Measurements from ENCODE around the gene GP5. TPM values are rescaled to one million over a fixed set of nuclear protein-coding genes. Genes with fewer than 3 reads are reported as not detected.

The GP5 gene
- total RNA-seq, 1 donor from 2014 or later = not detected

DNA sequence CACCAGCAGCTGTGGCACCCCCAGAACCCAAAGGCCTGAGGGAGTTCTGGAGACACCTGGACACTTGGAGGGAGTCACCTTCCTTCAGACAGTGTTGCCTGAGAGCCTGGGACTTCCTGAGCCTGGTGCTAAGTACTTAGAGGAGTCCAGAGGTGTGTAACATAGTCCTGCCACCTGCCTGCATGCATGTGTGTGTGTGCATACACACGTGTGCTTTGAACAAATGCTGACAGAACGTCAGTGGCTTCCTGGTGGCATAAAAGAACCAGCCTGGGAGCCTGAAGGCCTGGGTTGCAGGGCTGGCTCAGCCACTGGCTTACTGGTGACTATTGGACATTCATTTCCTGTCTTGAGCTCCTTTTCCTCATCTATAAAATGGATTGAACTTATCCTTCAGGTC lies 44.8 kb downstream of the GP5 start:
- Mint-ChIP-seq H3K9me3 (ENCODE audit: low read depth) (no peaks in the 10 kb centered on the region), H3K36me3 (ENCODE audit: low read depth) (no peaks in the 10 kb centered on the region), H3K27me3 (ENCODE audit: low read depth) (peaks cover 18% of the 10 kb centered on the region), H3K27ac (ENCODE audit: unreplicated experiment) (no peak overlapping the region), H3K4me1 (ENCODE audit: low read depth) (peaks cover 2% of the 10 kb centered on the region), H3K4me3 (ENCODE audit: unreplicated experiment) (no peak overlapping the region)
- TF ChIP-seq, protein P1, sequence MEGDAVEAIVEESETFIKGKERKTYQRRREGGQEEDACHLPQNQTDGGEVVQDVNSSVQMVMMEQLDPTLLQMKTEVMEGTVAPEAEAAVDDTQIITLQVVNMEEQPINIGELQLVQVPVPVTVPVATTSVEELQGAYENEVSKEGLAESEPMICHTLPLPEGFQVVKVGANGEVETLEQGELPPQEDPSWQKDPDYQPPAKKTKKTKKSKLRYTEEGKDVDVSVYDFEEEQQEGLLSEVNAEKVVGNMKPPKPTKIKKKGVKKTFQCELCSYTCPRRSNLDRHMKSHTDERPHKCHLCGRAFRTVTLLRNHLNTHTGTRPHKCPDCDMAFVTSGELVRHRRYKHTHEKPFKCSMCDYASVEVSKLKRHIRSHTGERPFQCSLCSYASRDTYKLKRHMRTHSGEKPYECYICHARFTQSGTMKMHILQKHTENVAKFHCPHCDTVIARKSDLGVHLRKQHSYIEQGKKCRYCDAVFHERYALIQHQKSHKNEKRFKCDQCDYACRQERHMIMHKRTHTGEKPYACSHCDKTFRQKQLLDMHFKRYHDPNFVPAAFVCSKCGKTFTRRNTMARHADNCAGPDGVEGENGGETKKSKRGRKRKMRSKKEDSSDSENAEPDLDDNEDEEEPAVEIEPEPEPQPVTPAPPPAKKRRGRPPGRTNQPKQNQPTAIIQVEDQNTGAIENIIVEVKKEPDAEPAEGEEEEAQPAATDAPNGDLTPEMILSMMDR (IDR thresholded peaks at IDR 0.05) = no peak
- DNase-seq (ENCODE audit: low spot score) = no peak

DNA sequence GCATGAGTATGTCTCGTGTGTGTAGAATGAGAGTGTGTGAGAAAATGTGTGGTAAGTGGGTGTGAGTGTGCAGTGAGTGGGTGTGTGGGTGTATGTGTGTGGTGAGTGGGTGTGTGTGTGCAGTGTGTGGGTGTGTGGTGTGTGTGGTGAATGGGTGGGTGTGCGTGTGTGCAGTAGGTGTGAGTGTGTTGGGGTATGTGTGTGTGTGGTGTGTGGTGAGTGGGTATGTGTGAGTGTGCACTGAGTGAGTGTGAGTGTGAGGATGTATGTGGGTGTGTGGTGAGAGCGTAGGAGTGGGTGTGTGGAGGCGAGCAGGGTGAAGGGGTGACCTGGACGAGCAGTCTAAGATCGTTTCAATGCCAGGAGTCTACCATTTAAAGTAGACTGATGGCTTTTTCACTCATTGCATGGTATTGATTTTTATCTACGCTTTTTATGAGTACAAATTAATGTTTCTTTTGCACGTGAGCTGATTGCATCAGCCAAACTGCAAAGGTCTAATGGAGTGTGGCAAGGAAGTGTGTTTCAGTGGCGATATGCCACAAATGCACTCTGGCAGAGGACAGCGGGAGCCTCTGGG lies 46.3 kb downstream of the GP5 start:
- Mint-ChIP-seq H3K4me1 (ENCODE audit: low read depth) (peaks cover 2% of the 10 kb centered on the region), H3K27ac (ENCODE audit: unreplicated experiment) (no peak overlapping the region), H3K27me3 (ENCODE audit: low read depth) (peaks cover 12% of the 10 kb centered on the region), H3K4me3 (ENCODE audit: unreplicated experiment) (no peak overlapping the region), H3K9me3 (ENCODE audit: low read depth) (no peaks in the 10 kb centered on the region), H3K36me3 (ENCODE audit: low read depth) (no peaks in the 10 kb centered on the region)
- DNase-seq (ENCODE audit: low spot score) = no peak
- TF ChIP-seq, protein P1 (IDR thresholded peaks at IDR 0.05) = no peak

- Mint-ChIP-seq H3K27me3 (ENCODE audit: low read depth) (peaks cover 9% of the 10 kb centered on the region), H3K27ac (ENCODE audit: unreplicated experiment) (no peak overlapping the region), H3K36me3 (ENCODE audit: low read depth) (no peaks in the 10 kb centered on the region), H3K9me3 (ENCODE audit: low read depth) (no peaks in the 10 kb centered on the region), H3K4me1 (ENCODE audit: low read depth) (peaks cover 2% of the 10 kb centered on the region), H3K4me3 (ENCODE audit: unreplicated experiment) (no peak overlapping the region)
- DNase-seq (ENCODE audit: low spot score) = no peak
- TF ChIP-seq, protein P1 (IDR thresholded peaks at IDR 0.05) = no peak
Observed at GRCh38 chr3:194351952-194352536, 47.0 kb downstream of the GP5 start.

- no peak for DNase-seq (ENCODE audit: low spot score)
- Mint-ChIP-seq H3K36me3 (ENCODE audit: low read depth) (no peaks in the 10 kb centered on the region), H3K27me3 (ENCODE audit: low read depth) (peaks cover 5% of the 10 kb centered on the region), H3K4me3 (ENCODE audit: unreplicated experiment) (no peak within 1 kb of the TSS), H3K4me1 (ENCODE audit: low read depth) (peaks cover 2% of the 10 kb centered on the region), H3K27ac (ENCODE audit: unreplicated experiment) (no peak within 1 kb of the TSS), H3K9me3 (ENCODE audit: low read depth) (no peaks in the 10 kb centered on the region)
- TF ChIP-seq, protein P1 (IDR thresholded peaks at IDR 0.05) = no peak
Observed at GRCh38 chr3:194351080-194351672, 47.9 kb downstream of the GP5 start, which contains the start of gene CPN2. CPN2 (minus strand) TSS chr3:194351328; CDS start chr3:194342702, 8,626 bp downstream.

DNA sequence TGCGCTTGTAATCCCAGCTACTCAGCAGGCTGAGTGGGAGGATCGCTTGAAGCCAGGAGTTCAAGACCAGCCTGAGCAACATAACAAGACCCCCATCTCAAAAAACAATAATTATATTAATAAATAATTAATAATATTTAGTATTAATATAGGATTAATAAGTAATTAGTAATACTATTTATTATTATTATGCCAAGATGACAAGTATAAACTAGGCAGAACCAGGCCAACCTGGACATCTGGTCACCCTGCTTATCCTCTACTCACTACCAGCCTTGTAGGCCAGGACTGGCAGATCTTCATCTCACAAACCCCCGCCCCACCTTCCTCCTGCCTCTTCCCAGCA lies 48.4 kb downstream of the GP5 start:
- no peaks in the 10 kb centered on the region for H3K36me3 Mint-ChIP-seq (ENCODE audit: low read depth)
- peaks cover 6% of the 10 kb centered on the region for H3K27me3 Mint-ChIP-seq (ENCODE audit: low read depth)
- DNase-seq (ENCODE audit: low spot score) = no peak
- H3K4me3 Mint-ChIP-seq (ENCODE audit: unreplicated experiment) = no peak overlapping the region
- TF ChIP-seq, protein P1 (IDR thresholded peaks at IDR 0.05) = no peak
- H3K4me1 Mint-ChIP-seq (ENCODE audit: low read depth) = peaks cover 2% of the 10 kb centered on the region
- no peak overlapping the region for H3K27ac Mint-ChIP-seq (ENCODE audit: unreplicated experiment)
- no peaks in the 10 kb centered on the region for H3K9me3 Mint-ChIP-seq (ENCODE audit: low read depth)
